ENCODE data around the gene MFSD12.

MFSD12 gene

DNA sequence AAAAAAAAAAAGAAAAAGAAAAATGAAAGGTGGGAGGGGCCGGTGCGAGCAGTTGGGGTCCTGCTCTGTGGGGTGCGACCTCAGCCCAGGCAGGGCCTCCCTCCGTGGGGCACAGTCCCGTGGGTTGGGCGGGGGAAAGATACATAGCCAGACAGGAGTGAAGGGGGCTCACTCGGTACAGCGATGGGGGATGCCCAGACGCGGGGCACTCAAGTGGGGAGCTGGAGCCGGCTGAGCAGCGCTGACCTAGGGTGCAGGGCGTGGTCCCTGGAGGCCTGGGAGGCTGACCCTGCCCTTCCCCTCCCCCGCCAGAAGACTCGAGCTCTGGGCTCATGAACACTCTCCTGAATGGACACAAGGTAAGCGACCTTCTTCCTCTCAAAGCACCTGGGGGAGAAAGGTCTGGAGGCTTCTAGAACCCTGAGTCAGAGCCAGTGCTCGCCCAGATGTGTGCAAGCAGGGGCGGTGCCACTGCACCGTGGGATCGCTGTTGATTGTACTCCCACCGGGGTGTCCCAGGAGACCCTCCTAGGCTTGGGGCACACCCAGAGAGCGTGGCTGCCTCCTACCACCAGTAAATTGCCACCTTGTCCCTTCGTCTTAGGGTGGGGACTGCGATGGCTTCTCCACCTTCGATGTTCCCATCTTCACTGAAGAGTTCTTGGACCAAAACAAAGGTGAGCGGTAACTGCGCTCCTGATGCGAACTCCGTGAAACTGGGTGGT, 18.7 kb upstream of the MFSD12 start:
- TF ChIP-seq, protein P1, sequence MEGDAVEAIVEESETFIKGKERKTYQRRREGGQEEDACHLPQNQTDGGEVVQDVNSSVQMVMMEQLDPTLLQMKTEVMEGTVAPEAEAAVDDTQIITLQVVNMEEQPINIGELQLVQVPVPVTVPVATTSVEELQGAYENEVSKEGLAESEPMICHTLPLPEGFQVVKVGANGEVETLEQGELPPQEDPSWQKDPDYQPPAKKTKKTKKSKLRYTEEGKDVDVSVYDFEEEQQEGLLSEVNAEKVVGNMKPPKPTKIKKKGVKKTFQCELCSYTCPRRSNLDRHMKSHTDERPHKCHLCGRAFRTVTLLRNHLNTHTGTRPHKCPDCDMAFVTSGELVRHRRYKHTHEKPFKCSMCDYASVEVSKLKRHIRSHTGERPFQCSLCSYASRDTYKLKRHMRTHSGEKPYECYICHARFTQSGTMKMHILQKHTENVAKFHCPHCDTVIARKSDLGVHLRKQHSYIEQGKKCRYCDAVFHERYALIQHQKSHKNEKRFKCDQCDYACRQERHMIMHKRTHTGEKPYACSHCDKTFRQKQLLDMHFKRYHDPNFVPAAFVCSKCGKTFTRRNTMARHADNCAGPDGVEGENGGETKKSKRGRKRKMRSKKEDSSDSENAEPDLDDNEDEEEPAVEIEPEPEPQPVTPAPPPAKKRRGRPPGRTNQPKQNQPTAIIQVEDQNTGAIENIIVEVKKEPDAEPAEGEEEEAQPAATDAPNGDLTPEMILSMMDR (conservative IDR thresholded peaks at IDR 0.05; ENCODE audit: low read length) = no peak
- H3K4me3 ChIP-seq (ENCODE audit: low read length) = peak overlapping the region; percentile 37
- no peak for DNase-seq (ENCODE audit: low read depth)

GRCh38 chr19:3575260-3575741, 17.9 kb upstream of the MFSD12 start:
- H3K4me3 ChIP-seq (ENCODE audit: low read length) = no peak overlapping the region
- DNase-seq (ENCODE audit: low read depth) = no peak
- TF ChIP-seq, protein P1 (conservative IDR thresholded peaks at IDR 0.05; ENCODE audit: low read length) = no peak; the same call in 1 of the 2 replicates

- TF ChIP-seq, protein P1 (conservative IDR thresholded peaks at IDR 0.05; ENCODE audit: low read length) = no peak
- peak overlapping the region; percentile 80 for H3K4me3 ChIP-seq (ENCODE audit: low read length)
- DNase-seq (ENCODE audit: low read depth) = peak; percentile 94
Observed at GRCh38 chr19:3573858-3574637, 16.7 kb upstream of the MFSD12 start.

GRCh38 chr19:3573162-3573857, 15.9 kb upstream of the MFSD12 start:
- DNase-seq (ENCODE audit: low read depth) = no peak
- TF ChIP-seq, protein P1 (conservative IDR thresholded peaks at IDR 0.05; ENCODE audit: low read length) = no peak
- H3K4me3 ChIP-seq (ENCODE audit: low read length) = peak overlapping the region; percentile 80

DNA sequence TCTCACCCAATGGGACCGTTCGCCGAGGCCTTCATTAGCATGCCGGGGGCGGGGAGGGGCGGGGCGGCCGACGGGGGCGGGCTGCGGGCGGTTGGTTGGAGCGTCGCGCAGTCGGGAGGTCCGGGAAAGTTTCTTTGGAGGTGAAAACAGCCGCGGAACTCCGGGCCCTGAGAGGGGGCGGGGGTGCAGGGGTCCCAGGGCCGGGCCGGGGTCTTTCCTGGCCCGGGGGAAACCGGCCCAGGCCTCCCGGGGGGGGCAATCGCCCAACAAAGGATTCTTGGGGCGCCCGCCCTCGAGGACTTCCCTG, 15.4 kb upstream of the MFSD12 start, which contains the start of gene HMG20B:
Gene HMG20B (plus strand): TSS at position 90 of the 307 bp plus-strand sequence. CDS start 366 bp downstream, outside the sequence.
- TF ChIP-seq, protein P1 (conservative IDR thresholded peaks at IDR 0.05; ENCODE audit: low read length) = no peak
- peak within 1 kb of the TSS; percentile 80 for H3K4me3 ChIP-seq (ENCODE audit: low read length)
- no peak for DNase-seq (ENCODE audit: low read depth)

GRCh38 chr19:3572132-3572854, 14.9 kb upstream of the MFSD12 start:
- peak overlapping the region; percentile 78 for H3K4me3 ChIP-seq (ENCODE audit: low read length)
- TF ChIP-seq, protein P1 (conservative IDR thresholded peaks at IDR 0.05; ENCODE audit: low read length) = no peak
- peak; percentile 100 for DNase-seq (ENCODE audit: low read depth)

Data from AG10803 (cell line).